Ovary (tissue), 3 donors: ENCODE measurements around the gene GALNT8.

Experiments used
- EP300 ChIP-seq: sonication (generic); formaldehyde crosslinking; IDR thresholded peaks from one replicate; pipeline ENCODE4 v1.6.1; 2017; ENCODE audit warnings: antibody characterized with exemption
- POLR2A ChIP-seq: fragments of 450-650 bp; IDR thresholded peaks from one replicate; pipeline ENCODE4 v1.6.1; 2017; ENCODE audit warnings: antibody characterized with exemption, mild to moderate bottlenecking, moderate library complexity
- TF ChIP-seq, protein P1 (sequence below), 3 donors: fragments of 450-650 bp in 2 of 3; fragments of 200-600 bp in 1 of 3; IDR thresholded peaks; one replicate each; pipeline versions ENCODE4 v1.5.1 to v1.8.0; 2016 to 2022; ENCODE audit warnings: antibody characterized with exemption in 3 of 3, mild to moderate bottlenecking in 1 of 3
- donor health status: DM: no; HTN: no; CAD: no.

DNA sequence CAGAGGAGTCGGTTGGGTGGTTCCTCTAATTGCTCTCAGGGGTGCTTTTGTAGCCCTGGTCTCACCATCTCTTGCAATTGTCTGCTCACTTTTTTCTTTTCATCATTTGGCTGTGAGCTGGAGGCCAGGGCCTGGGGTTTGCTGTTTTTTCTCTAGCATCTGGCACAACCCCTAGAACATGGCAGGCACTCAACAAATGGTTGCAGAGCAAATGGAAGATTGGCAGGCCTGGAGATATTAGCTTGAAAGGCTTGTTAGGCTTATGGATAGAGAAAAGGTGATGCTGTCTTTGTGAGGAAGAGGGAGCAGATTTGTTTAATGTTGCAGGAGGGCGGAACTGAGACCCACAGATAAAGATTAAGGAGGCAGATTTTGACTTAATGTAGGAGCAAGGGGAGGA is 47.0 kb downstream of the GALNT8 start:
- TF ChIP-seq, protein P1, sequence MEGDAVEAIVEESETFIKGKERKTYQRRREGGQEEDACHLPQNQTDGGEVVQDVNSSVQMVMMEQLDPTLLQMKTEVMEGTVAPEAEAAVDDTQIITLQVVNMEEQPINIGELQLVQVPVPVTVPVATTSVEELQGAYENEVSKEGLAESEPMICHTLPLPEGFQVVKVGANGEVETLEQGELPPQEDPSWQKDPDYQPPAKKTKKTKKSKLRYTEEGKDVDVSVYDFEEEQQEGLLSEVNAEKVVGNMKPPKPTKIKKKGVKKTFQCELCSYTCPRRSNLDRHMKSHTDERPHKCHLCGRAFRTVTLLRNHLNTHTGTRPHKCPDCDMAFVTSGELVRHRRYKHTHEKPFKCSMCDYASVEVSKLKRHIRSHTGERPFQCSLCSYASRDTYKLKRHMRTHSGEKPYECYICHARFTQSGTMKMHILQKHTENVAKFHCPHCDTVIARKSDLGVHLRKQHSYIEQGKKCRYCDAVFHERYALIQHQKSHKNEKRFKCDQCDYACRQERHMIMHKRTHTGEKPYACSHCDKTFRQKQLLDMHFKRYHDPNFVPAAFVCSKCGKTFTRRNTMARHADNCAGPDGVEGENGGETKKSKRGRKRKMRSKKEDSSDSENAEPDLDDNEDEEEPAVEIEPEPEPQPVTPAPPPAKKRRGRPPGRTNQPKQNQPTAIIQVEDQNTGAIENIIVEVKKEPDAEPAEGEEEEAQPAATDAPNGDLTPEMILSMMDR (IDR thresholded peaks at IDR 0.05) = no peak
- TF ChIP-seq POLR2A = no peak
- no peak for TF ChIP-seq EP300
